IPS-18a (cell line): ENCODE measurements around the gene TRIM69.

Experiments used
- H3K27ac ChIP-seq: one replicate; pipeline ENCODE4 v1.5.1; 2013; ENCODE audit warnings: low read length
- H3K27me3 ChIP-seq: one replicate; pipeline ENCODE4 v1.6.1; 2013; ENCODE audit warnings: mild to moderate bottlenecking, low read length; ENCODE audit not compliant: control insufficient read depth, insufficient read depth
- H3K36me3 ChIP-seq: one replicate; pipeline ENCODE4 v1.6.1; 2013; ENCODE audit warnings: low read depth, low read length; ENCODE audit not compliant: control insufficient read depth
- H3K4me1 ChIP-seq: one replicate; pipeline ENCODE4 v1.6.1; 2013; ENCODE audit warnings: low read depth, low read length; ENCODE audit not compliant: control insufficient read depth
- H3K4me3 ChIP-seq: one replicate; pipeline ENCODE4 v1.5.1; 2013; ENCODE audit warnings: low read length
- H3K9ac ChIP-seq: one replicate; pipeline ENCODE4 v1.6.1; 2013; ENCODE audit warnings: mild to moderate bottlenecking, low read length, moderate library complexity
- H3K9me3 ChIP-seq: one replicate; pipeline ENCODE4 v1.6.1; 2013; ENCODE audit warnings: low read depth, low read length; ENCODE audit not compliant: control insufficient read depth

The TRIM69 gene

DNA sequence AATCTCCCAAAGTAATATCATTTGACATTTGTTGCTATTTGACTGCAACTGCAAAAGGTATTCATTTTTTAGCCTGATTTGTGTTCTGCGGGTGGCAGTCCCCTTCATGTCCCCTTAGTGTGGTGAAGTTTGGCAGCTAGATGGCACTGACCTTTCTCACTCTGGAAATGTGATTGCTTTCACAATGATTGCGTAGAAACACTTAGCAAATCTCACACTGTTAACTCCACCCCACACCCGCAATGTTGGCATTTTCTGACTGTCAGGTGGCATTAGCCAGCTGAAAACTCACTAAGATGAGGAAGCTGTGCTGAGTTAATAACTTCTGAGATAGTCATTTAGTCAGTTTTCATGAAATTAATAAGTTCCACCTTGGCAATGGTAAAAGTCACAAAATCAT, 76.9 kb downstream of the TRIM69 start:
- Histone ChIP-seq H3K4me1 (no peaks in the 10 kb centered on the region), H3K27ac (no peak overlapping the region), H3K36me3 (no peaks in the 10 kb centered on the region), H3K9me3 (no peaks in the 10 kb centered on the region), H3K4me3 (no peak overlapping the region), H3K9ac (no peak overlapping the region), H3K27me3 (no peaks in the 10 kb centered on the region)
